Germinal center (tissue), 1 donor: ENCODE results near the gene FAHD2B.
"Not testable (repeated sequence)": the region's sequence is repeated elsewhere in the genome, so short reads cannot be mapped to it uniquely, and the experiment has no call there.

ENCODE experiments used
- DNase-seq: peaks from one replicate; pipeline ENCODE4 v3.0.0; 2012; ENCODE audit warnings: mixed read lengths, low spot score

Gene FAHD2B

DNA sequence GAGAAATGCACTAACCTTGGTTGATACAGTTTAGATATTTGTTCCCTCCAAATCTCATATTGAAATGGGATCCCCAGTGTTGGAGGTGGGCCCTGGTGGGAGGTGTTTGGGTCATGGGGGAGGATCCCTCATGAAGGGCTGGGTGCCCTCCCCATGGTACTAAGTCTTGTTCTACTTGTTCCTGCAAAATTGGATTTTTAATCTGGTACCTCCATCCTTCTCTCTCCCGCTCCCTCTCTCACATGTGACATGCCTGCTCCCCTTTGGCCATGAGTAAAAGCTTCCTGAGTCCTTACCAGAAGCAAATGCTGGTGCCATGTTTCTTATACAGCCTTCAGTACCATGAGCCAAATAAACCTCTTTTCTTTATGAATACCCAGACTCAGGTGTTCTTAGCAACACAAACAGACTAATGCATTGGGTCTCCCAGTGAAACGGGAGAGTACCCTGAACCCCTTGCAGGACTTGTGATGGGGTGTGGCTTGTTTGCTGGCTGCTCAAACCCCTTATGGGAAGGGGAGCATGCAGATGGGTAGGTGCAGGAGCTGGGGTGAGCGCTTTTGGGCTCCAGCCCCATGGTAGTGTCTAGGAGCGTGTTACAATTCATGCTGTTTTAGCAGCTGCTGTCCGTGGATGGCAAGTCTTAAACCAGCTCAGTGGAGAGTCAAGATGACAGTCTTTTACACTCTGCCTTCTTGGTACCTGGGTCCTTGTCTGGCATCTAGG, 27.2 kb downstream of the FAHD2B start:
- DNase-seq, result no peak

DNA sequence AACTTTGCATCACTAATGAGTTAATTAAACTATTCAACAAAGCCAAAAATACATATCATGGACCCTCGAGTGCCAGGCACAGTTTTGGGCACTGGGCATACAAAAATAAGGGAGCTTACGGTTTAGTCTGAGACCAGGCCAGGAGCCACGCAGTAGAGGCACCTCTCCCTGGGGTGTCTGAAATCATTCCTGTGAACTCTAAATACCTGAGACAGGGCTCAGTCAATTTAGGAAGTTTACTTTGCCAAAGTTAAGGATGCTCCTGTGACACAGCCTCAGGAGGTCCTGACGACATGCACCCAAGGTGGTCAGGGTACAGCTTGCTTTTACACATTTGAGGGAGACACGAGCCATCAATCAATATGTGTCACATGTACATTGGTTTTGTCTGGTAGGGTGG, 28.7 kb downstream of the FAHD2B start:
- not testable (repeated sequence) for DNase-seq

- not testable (repeated sequence) for DNase-seq
Observed at GRCh38 chr2:97062020-97062419, 32.7 kb downstream of the FAHD2B start.

DNA sequence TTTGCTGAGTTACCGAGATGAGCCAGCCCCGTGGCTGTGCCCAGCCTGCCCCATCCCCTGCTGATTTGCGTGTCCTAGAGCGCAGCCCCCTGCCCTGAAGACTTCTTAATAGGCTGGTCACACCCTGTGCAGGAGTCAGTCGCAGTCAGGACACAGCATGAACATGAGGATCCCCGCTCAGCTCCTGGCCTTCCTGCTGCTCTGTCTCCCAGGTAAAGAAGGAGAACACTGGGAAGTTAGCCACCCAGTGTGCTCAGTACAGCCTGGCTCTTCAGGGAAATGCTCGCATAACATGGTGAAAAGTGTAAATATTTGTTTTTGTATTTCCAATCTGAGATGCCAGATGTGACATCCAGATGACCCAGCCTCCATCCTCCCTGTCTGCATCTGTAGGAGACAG, 34.9 kb downstream of the FAHD2B start:
- not testable (repeated sequence) for DNase-seq

GRCh38 chr2:97056150-97056549, 38.5 kb downstream of the FAHD2B start:
- DNase-seq, result not testable (repeated sequence)

DNA sequence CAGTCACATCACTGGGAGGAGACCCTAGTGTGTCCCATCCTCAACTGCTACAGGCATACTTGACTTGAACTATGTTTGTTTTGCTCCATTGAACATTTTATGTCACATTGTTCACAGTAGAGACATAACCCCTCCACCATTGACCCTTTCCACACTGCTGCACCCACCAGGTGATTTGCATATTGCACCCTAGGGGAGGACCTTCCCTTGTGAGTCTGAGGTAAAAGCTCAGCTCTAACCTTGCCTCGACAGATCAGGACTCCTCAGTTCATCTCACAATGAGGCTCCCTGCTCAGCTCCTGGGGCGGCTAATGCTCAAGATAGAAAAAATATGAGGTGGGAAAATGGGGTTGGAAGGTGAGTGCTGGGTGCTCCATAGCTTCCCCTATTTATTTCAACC, 44.6 kb downstream of the FAHD2B start:
- not testable (repeated sequence) for DNase-seq

GRCh38 chr2:97048448-97048847, 46.2 kb downstream of the FAHD2B start:
- DNase-seq, result not testable (repeated sequence)

- not testable (repeated sequence) for DNase-seq
Observed at GRCh38 chr2:97046676-97047075, 48.0 kb downstream of the FAHD2B start.

DNA sequence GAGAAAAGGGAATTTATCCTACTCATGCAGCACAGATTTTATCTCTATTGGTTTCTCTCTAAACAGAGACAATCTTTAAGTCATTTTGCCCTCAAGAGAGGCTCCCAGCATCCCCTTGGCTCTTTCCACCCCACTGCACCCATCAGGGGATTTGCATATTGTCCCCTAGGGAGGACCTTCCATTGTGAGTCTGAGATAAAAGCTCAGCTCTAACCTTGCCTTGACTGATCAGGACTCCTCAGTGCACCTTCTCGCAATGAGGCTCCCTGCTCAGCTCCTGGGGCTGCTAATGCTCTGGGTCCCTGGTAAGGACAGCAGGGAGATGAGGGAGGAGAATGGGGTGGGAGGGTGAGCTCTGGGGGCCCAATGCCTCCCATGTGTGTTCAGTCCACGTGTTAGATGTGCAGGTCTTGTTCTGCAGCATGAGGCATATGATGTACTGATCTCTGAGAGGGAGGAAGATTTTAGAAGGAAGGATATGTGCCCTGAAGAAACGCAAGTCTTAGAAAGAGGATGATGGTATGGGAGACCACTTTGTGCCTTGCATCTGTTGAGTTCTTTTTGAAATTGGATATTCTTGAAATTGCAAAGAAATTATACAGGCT, 48.7 kb downstream of the FAHD2B start:
- DNase-seq, result not testable (repeated sequence)
